GM12891 (cell line): ENCODE measurements around the gene OLFM3.

Experiments
- POLR2A ChIP-seq: IDR thresholded peaks from 2 replicates; pipeline ENCODE4 v1.6.1; 2011; ENCODE audit warnings: low read depth, low read length, control low read depth
- TAF1 ChIP-seq: IDR thresholded peaks from 2 replicates; pipeline ENCODE4 v1.6.1; 2011; ENCODE audit warnings: low read depth, low read length, control low read depth

DNA sequence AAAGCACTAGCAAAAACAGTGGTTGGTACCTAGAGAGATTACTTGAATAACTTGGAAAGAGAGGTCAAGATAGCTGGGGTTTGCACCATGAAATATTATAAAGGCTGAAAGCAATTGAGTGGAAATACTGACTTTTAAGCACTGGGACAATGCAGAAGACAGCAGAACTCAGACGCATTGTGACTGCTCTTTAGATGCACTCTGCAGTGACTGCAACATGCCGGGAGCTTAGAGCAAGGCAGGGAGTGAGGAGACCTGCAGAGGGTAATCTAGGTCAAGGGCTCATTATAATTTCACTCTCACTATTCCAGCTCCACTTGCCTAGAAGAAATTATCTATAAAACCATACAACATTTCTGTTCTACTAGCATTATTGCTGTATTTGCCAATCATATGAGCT, 36.6 kb downstream of the OLFM3 start:
- TF ChIP-seq POLR2A (no peak), TAF1 (no peak)
